ENCODE data around the gene PTBP1.

- no peak for TF ChIP-seq CTCF (IDR thresholded peaks at IDR 0.05; ENCODE audit: extremely low read depth in 1 of 2, insufficient read depth in 1 of 2, low read depth in 1 of 2, low read length in 2 of 2)
- no peak for TF ChIP-seq POLR2A (IDR thresholded peaks at IDR 0.05; ENCODE audit: low read depth, low read length)
- no peak for TF ChIP-seq MYC (IDR thresholded peaks at IDR 0.05; ENCODE audit: low read depth, low read length)
- no peak for TF ChIP-seq EZH2 (IDR thresholded peaks at IDR 0.05; ENCODE audit: borderline replicate concordance, low read depth, low read length, severe bottlenecking)
- no peak for TF ChIP-seq JUN (IDR thresholded peaks at IDR 0.05; ENCODE audit: borderline replicate concordance, insufficient read depth, insufficient read length, low read depth)
Measured at GRCh38 chr19:769616-770015, 27.6 kb upstream of the PTBP1 start.

Data from endothelial cell of umbilical vein (primary cell).